HG03378 (cell line): Measurements from ENCODE around the gene TNS3.
"Not testable (repeated sequence)": the region's sequence is repeated elsewhere in the genome, so short reads cannot be mapped to it uniquely, and the experiment has no call there.

ENCODE experiments used
- ATAC-seq: cut with Tn5 transposase; IDR thresholded peaks from one replicate; pipeline ENCODE4 v1.9.1; 2021; ENCODE audit warnings: mild to moderate bottlenecking, moderate library complexity; ENCODE audit not compliant: unreplicated experiment

TNS3 gene

GRCh38 chr7:47454974-47455871, 126.7 kb downstream of the TNS3 start:
- no peak for ATAC-seq

- no peak for ATAC-seq
Observed at GRCh38 chr7:47454069-47454973, 127.6 kb downstream of the TNS3 start.

GRCh38 chr7:47453093-47454061, 128.5 kb downstream of the TNS3 start:
- ATAC-seq = no peak

GRCh38 chr7:47452715-47453092, 129.2 kb downstream of the TNS3 start:
- ATAC-seq = no peak

- ATAC-seq = no peak
Observed at GRCh38 chr7:47452295-47452694, 129.6 kb downstream of the TNS3 start.

- no peak for ATAC-seq
Observed at GRCh38 chr7:47451851-47452205, 130.1 kb downstream of the TNS3 start.

- no peak for ATAC-seq
Observed at GRCh38 chr7:47449810-47450590, 131.9 kb downstream of the TNS3 start.

GRCh38 chr7:47448971-47449370, 132.9 kb downstream of the TNS3 start:
- ATAC-seq = no peak

- ATAC-seq = no peak
Observed at GRCh38 chr7:47447621-47448349, 134.1 kb downstream of the TNS3 start.

GRCh38 chr7:47446871-47447466, 134.9 kb downstream of the TNS3 start:
- no peak for ATAC-seq

- no peak for ATAC-seq
Observed at GRCh38 chr7:47444376-47445098, 137.4 kb downstream of the TNS3 start.

GRCh38 chr7:47443049-47443448, 138.9 kb downstream of the TNS3 start:
- no peak for ATAC-seq

GRCh38 chr7:47442605-47442865, 139.4 kb downstream of the TNS3 start:
- ATAC-seq = no peak

GRCh38 chr7:47441796-47442604, 139.9 kb downstream of the TNS3 start:
- ATAC-seq = no peak

- not testable (repeated sequence) for ATAC-seq
Observed at GRCh38 chr7:47441048-47441447, 140.9 kb downstream of the TNS3 start.

GRCh38 chr7:47440320-47440719, 141.6 kb downstream of the TNS3 start:
- ATAC-seq = no peak

- no peak for ATAC-seq
Observed at GRCh38 chr7:47439181-47439667, 142.7 kb downstream of the TNS3 start.
